Tibial nerve (tissue), 4 donors: ENCODE measurements around the gene AUNIP.
"Not testable (repeated sequence)": the region's sequence is repeated elsewhere in the genome, so short reads cannot be mapped to it uniquely, and the experiment has no call there.

ENCODE experiments used
- EP300 ChIP-seq, 2 donors: sonication (generic); formaldehyde crosslinking; IDR thresholded peaks; one replicate each; pipeline ENCODE4 v1.6.1; 2017; ENCODE audit warnings: antibody characterized with exemption in 2 of 2, mild to moderate bottlenecking in 1 of 2
- POLR2A ChIP-seq, 2 donors: fragments of 450-650 bp; IDR thresholded peaks; one replicate each; pipeline ENCODE4 v1.6.1; 2017; ENCODE audit warnings: antibody characterized with exemption in 2 of 2, mild to moderate bottlenecking in 2 of 2, moderate library complexity in 2 of 2
- TF ChIP-seq, protein P1 (sequence below), 5 experiments: fragments of 200-600 bp in 3 of 5; fragments of 450-650 bp in 2 of 5; sonication (generic) in 3 of 5; IDR thresholded peaks; one replicate each; pipeline ENCODE4 v1.5.1; 2016 to 2019; ENCODE audit warnings: antibody characterized with exemption in 5 of 5, mild to moderate bottlenecking in 3 of 5, moderate library complexity in 2 of 5

DNA sequence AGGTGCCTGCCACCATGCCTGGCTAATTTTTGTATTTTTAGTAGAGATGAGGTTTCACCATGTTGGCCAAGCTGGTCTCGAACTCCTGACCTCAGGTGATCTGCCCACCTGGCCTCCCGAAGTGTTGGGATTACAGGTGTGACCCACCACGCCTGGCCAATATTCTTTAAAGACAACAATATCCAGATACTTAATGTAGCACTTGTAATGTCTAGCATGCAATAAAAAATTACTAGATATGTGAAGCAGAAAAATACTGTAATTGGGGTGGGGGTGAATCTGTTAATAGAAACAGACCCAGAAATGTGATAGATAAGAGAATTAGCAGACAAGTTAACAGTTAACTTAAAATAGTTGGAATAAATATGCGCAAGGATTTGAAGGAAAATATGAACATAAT is 19.4 kb downstream of the AUNIP start:
- TF ChIP-seq, protein P1, sequence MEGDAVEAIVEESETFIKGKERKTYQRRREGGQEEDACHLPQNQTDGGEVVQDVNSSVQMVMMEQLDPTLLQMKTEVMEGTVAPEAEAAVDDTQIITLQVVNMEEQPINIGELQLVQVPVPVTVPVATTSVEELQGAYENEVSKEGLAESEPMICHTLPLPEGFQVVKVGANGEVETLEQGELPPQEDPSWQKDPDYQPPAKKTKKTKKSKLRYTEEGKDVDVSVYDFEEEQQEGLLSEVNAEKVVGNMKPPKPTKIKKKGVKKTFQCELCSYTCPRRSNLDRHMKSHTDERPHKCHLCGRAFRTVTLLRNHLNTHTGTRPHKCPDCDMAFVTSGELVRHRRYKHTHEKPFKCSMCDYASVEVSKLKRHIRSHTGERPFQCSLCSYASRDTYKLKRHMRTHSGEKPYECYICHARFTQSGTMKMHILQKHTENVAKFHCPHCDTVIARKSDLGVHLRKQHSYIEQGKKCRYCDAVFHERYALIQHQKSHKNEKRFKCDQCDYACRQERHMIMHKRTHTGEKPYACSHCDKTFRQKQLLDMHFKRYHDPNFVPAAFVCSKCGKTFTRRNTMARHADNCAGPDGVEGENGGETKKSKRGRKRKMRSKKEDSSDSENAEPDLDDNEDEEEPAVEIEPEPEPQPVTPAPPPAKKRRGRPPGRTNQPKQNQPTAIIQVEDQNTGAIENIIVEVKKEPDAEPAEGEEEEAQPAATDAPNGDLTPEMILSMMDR (IDR thresholded peaks at IDR 0.05) = not testable (repeated sequence)
- not testable (repeated sequence) for TF ChIP-seq EP300, POLR2A (IDR thresholded peaks at IDR 0.05)
